Endothelial cell of umbilical vein (primary cell): ENCODE results near the gene ITM2B. TPM values are rescaled to one million over a fixed set of nuclear protein-coding genes. Genes with fewer than 3 reads are reported as not detected.

Source experiments
- BruUV-seq: library from RNA; stranded (reverse); fragments of 400-500 nt; replicated peaks from 2 replicates; lab custom pipeline; 2021; lab: Mats Ljungman, UMichigan
- CTCF ChIA-PET: fragments of 300-600, 350-600 bp; sonication (Branson Sonifier 250); formaldehyde crosslinking; loops from one replicate; lab custom pipeline; 2021; ENCODE audit warnings: antibody characterized with exemption, inconsistent platforms; lab: Charles Lee
- POLR2A ChIA-PET: fragments of 300-600, 350-600 bp; sonication (Branson Sonifier 250); formaldehyde crosslinking; loops from one replicate; lab custom pipeline; 2021; ENCODE audit warnings: antibody characterized with exemption, inconsistent platforms; lab: Charles Lee
- DNase-seq: peaks from one replicate; pipeline ENCODE4 v3.0.0-alpha.2; 2011; ENCODE audit warnings: low read depth, low spot score
- FAIRE-seq: peaks from 2 replicates; lab custom pipeline; 2011; peaks lifted over from hg19 to GRCh38; lab: Jason Lieb, UNC
- H2AFZ ChIP-seq: 2 replicates; pipeline ENCODE4 v1.6.0; 2012; ENCODE audit warnings: low read depth, low read length, control low read depth, inconsistent platforms
- H3K27ac ChIP-seq: 2 replicates; pipeline ENCODE4 v1.5.1; 2011; ENCODE audit warnings: low read depth, mild to moderate bottlenecking, control low read depth, low read length, moderate library complexity; ENCODE audit not compliant: insufficient read depth
- H3K27me3 ChIP-seq, 2 experiments: 2 replicates each; pipeline versions ENCODE4 v1.6.0 to v1.6.1; 2011; ENCODE audit warnings: low read length in 2 of 2, mixed read lengths in 1 of 2; ENCODE audit not compliant: control insufficient read depth in 2 of 2, insufficient read depth in 2 of 2
- H3K36me3 ChIP-seq, 2 experiments: 2 replicates in 1 of 2; 3 replicates in 1 of 2; pipeline ENCODE4 v1.5.1; 2011; ENCODE audit warnings: low read length in 2 of 2, mild to moderate bottlenecking in 1 of 2, moderate library complexity in 1 of 2; ENCODE audit not compliant: control insufficient read depth in 2 of 2, insufficient read depth in 2 of 2; ENCODE audit errors: extremely low read depth in 1 of 2
- H3K4me1 ChIP-seq: 3 replicates; pipeline ENCODE4 v1.5.1; 2011; ENCODE audit warnings: mild to moderate bottlenecking, low read length; ENCODE audit not compliant: control insufficient read depth, insufficient read depth; ENCODE audit errors: extremely low read depth
- H3K4me2 ChIP-seq: 2 replicates; pipeline ENCODE4 v1.6.1; 2011; ENCODE audit warnings: low read length, control low read depth, mixed read lengths; ENCODE audit not compliant: insufficient read depth
- H3K4me3 ChIP-seq, 3 experiments: fragments of 200-600 bp in 1 of 3; sonication (generic), shearing (Covaris generic) in 1 of 3; replicated peaks in 1 of 3; 2 replicates each; pipeline ENCODE4 v1.5.1; 2011 to 2016; ENCODE audit warnings: control low read depth in 3 of 3, low read length in 3 of 3, mild to moderate bottlenecking in 2 of 3, inconsistent platforms in 1 of 3, low read depth in 1 of 3, moderate library complexity in 1 of 3; ENCODE audit not compliant: insufficient read depth in 1 of 3
- H3K79me2 ChIP-seq: 2 replicates; pipeline ENCODE4 v1.6.0; 2012; ENCODE audit warnings: low read length, inconsistent platforms; ENCODE audit not compliant: control insufficient read depth, insufficient read depth
- H3K9ac ChIP-seq: replicated peaks from 2 replicates; pipeline ENCODE3; 2011; ENCODE audit warnings: low read length, control low read depth; ENCODE audit not compliant: insufficient read depth; ENCODE audit errors: extremely low read depth
- H3K9me1 ChIP-seq: replicated peaks from 3 replicates; pipeline ENCODE4 v1.6.0; 2011; ENCODE audit warnings: mild to moderate bottlenecking, low read length; ENCODE audit not compliant: control insufficient read depth, insufficient read depth; ENCODE audit errors: extremely low read depth
- H3K9me3 ChIP-seq: replicated peaks from 2 replicates; pipeline ENCODE4 v1.5.1; 2012; ENCODE audit warnings: low read length, inconsistent platforms; ENCODE audit not compliant: control insufficient read depth, insufficient read depth
- H4K20me1 ChIP-seq: replicated peaks from 2 replicates; pipeline ENCODE3; 2011; ENCODE audit warnings: mild to moderate bottlenecking, low read length; ENCODE audit not compliant: control insufficient read depth, insufficient read depth; ENCODE audit errors: extremely low read depth
- EZH2 ChIP-seq: IDR thresholded peaks from 2 replicates; pipeline ENCODE4 v1.6.1; 2012; ENCODE audit warnings: borderline replicate concordance, low read depth, mild to moderate bottlenecking, moderate library complexity, low read length, inconsistent platforms; ENCODE audit not compliant: severe bottlenecking
- FOS ChIP-seq: IDR thresholded peaks from 2 replicates; pipeline ENCODE4 v1.6.1; 2011; ENCODE audit warnings: mild to moderate bottlenecking, low read length, moderate library complexity, borderline replicate concordance; ENCODE audit not compliant: insufficient read depth
- GATA2 ChIP-seq: IDR thresholded peaks from 2 replicates; pipeline ENCODE4 v1.7.0; 2011; ENCODE audit warnings: low read depth, mild to moderate bottlenecking, moderate library complexity, mixed read lengths, low read length; ENCODE audit not compliant: insufficient read length, insufficient read depth
- JUN ChIP-seq: IDR thresholded peaks from 2 replicates; pipeline ENCODE4 v1.6.1; 2011; ENCODE audit warnings: borderline replicate concordance, low read depth; ENCODE audit not compliant: insufficient read length, insufficient read depth
- MYC ChIP-seq: IDR thresholded peaks from one replicate; pipeline ENCODE4 v1.6.1; 2011; ENCODE audit warnings: mild to moderate bottlenecking, low read depth, low read length
- POLR2A ChIP-seq: IDR thresholded peaks from 2 replicates; pipeline ENCODE4 v1.6.1; 2012; ENCODE audit warnings: low read depth, mild to moderate bottlenecking, control low read depth, low read length
- POLR2AphosphoS5 ChIP-seq: IDR thresholded peaks from 2 replicates; pipeline ENCODE4 v1.6.1; 2012; ENCODE audit warnings: low read depth, mild to moderate bottlenecking, control low read depth, low read length, moderate library complexity; ENCODE audit not compliant: insufficient read depth
- dilution Hi-C: fragments of 300-500 bp; cut with MboI; formaldehyde crosslinking; loops from one replicate; pipeline ENCODE4 v1.15.0; 2019; ENCODE audit warnings: low sequenced_read_pairs; ENCODE audit not compliant: extremely low pct_ligation_motif_present
- intact Hi-C: fragments of 100-400 bp; cut with micrococcal nuclease; formaldehyde crosslinking; loops from one replicate; pipeline ENCODE4 v1.10.0; 2022
- polyA plus RNA-seq, 4 experiments: library from polyadenylated mRNA; depleted of rRNA in 3 of 4; stranded (reverse) in 3 of 4; unstranded in 1 of 4; fragments of >200 nt; gene quantifications; 2 replicates each; pipeline versions ENCODE4 v1.2.1 to v1.2.3, GENCODE V29; 2011 to 2012; ENCODE audit warnings: missing spikeins in 1 of 4
- total RNA-seq: library from RNA; stranded (reverse); gene quantifications from 2 replicates; pipeline ENCODE4 v1.2.3, GENCODE V29; 2021
- TF ChIP-seq, protein P1 (sequence below): IDR thresholded peaks from 2 replicates; pipeline ENCODE4 v1.6.1; 2011; ENCODE audit not compliant: insufficient read depth, insufficient read length
- TF ChIP-seq, protein P2 (sequence below), 2 donors: IDR thresholded peaks; 1 replicate in 1 of 2; 2 replicates in 1 of 2; pipeline ENCODE4 v1.5.1; 2011; ENCODE audit warnings: low read length in 2 of 2, mild to moderate bottlenecking in 2 of 2, moderate library complexity in 2 of 2, control low read depth in 1 of 2, inconsistent platforms in 1 of 2, low read depth in 1 of 2; ENCODE audit not compliant: insufficient read depth in 1 of 2; ENCODE audit errors: extremely low read depth in 1 of 2

ITM2B gene
- total and polyA plus RNA-seq, 2 donors (not counting 3 experiments of a cell fraction or from before 2014, with no cell fraction given) = 150 to 271 TPM

DNA sequence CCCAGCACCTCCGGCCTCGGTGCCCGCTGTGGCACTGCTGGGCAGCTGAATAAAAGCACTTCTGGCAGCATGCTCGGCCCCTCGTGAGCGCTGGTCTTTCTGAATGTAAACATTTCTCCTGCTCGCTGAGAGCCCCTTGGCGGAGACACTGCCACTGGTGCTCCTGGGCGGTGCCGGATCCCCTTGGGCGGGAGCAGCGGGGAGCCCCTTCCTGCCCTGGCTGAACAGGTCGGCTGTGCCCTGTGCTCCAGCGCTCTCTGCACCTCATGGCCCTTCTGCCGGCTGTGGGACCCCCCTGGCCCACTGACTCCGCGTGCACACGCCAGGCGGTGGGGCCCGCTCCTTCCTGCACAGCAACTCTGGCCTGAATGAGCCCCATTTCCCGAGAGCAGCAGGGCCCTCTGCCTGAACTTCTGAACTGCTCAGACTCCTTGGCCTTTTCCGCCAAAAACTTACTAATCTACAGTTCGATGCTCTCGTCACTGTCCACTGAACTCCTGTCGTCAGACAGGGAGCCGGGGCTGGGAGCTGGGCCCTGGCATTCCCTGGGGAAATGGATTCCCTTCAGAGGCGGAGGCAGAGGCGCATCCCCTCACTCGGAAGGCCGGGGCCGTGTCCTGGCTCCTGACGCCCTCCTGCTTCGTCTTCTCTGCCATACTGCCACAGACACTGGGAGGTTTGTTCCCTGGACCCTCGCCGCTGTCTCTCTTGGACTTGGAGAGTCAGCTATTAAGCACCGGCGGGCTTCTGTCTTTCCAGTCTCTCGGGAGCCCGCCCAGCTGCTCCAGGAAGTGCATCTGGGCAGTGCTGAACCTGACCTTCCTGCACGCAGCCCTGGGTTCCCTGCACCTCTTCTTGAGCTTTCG lies 84.7 kb downstream of the ITM2B start:
- no TSS peak for BruUV-seq
- Histone ChIP-seq H4K20me1 (no peaks in the 10 kb centered on the region), H3K9me1 (no peaks in the 10 kb centered on the region), H3K79me2 (peaks cover 12% of the 10 kb centered on the region), H3K27me3 (no peaks in the 10 kb centered on the region), H3K27ac (no peak overlapping the region), H3K9me3 (no peaks in the 10 kb centered on the region), H3K4me2 (peak overlapping the region; percentile 44), H2AFZ (peak overlapping the region; percentile 35), H3K4me1 (no peaks in the 10 kb centered on the region), H3K9ac (no peak overlapping the region), H3K4me3 (no peak overlapping the region), H3K36me3 (peaks cover 0 to 7% of the 10 kb centered on the region in 2 experiments)
- no peak for FAIRE-seq
- TF ChIP-seq JUN = no peak
- ChIA-PET CTCF (interaction anchor here (1.7 kb wide), 1 partner anchor 16 kb away, joined by 4 read pairs; no protein-coding TSS in a partner anchor), POLR2A (no interaction called here)
- intact Hi-C loops = no loop called here
- dilution Hi-C loops = no loop called here
- no peak for DNase-seq

DNA sequence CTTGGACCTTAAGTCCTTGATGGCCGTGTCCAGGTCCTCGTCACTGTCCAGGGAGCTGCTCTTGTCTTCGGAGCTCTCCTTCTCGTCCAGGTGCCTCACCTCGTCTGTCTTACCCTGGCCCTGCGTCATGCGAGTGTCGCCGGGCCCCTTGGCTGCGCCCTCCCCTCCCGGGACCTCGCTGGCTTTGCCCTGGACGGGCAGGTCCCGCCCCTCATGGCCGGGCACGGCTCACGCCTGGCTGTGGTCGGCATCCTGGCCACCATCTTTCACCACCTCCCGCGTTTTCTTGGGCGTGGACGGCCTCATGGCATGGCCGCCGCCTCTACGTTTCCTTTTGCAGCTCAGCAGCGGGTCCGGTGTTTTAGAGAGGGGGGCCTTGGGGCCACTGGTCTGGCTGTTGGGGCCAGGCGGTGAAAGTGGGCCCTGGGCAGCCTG lies 85.4 kb downstream of the ITM2B start:
- H3K4me3 ChIP-seq = peak overlapping the region in 1 of 3 experiments; percentile 16
- no peaks in the 10 kb centered on the region for H4K20me1 ChIP-seq
- DNase-seq = no peak
- dilution Hi-C loops (no loop called here), intact Hi-C loops (no loop called here)
- no peaks in the 10 kb centered on the region for H3K27me3 ChIP-seq
- peak overlapping the region; percentile 44 for H3K4me2 ChIP-seq
- no TSS peak for BruUV-seq
- CTCF ChIA-PET = interaction anchor here (1.7 kb wide), 1 partner anchor 16 kb away, joined by 4 read pairs; no protein-coding TSS in a partner anchor
- TF ChIP-seq GATA2 (no peak), MYC (no peak), EZH2 (no peak), POLR2AphosphoS5 (no peak), FOS (no peak), POLR2A (no peak), JUN (no peak)
- TF ChIP-seq, protein P1, sequence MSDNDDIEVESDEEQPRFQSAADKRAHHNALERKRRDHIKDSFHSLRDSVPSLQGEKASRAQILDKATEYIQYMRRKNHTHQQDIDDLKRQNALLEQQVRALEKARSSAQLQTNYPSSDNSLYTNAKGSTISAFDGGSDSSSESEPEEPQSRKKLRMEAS = no peak
- TF ChIP-seq, protein P2, sequence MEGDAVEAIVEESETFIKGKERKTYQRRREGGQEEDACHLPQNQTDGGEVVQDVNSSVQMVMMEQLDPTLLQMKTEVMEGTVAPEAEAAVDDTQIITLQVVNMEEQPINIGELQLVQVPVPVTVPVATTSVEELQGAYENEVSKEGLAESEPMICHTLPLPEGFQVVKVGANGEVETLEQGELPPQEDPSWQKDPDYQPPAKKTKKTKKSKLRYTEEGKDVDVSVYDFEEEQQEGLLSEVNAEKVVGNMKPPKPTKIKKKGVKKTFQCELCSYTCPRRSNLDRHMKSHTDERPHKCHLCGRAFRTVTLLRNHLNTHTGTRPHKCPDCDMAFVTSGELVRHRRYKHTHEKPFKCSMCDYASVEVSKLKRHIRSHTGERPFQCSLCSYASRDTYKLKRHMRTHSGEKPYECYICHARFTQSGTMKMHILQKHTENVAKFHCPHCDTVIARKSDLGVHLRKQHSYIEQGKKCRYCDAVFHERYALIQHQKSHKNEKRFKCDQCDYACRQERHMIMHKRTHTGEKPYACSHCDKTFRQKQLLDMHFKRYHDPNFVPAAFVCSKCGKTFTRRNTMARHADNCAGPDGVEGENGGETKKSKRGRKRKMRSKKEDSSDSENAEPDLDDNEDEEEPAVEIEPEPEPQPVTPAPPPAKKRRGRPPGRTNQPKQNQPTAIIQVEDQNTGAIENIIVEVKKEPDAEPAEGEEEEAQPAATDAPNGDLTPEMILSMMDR (IDR thresholded peaks at IDR 0.05; ENCODE audit: extremely low read depth in 1 of 2, insufficient read depth in 1 of 2, low read depth in 1 of 2, low read length in 2 of 2) = no peak
- no peaks in the 10 kb centered on the region for H3K9me3 ChIP-seq
- peaks cover 9% of the 10 kb centered on the region for H3K79me2 ChIP-seq
- H3K36me3 ChIP-seq = peaks cover 0 to 7% of the 10 kb centered on the region in 2 experiments
- POLR2A ChIA-PET = no interaction called here
- no peak for FAIRE-seq
- peak overlapping the region; percentile 35 for H2AFZ ChIP-seq
- no peak overlapping the region for H3K27ac ChIP-seq
- H3K4me1 ChIP-seq = no peaks in the 10 kb centered on the region
- H3K9ac ChIP-seq = no peak overlapping the region
- H3K9me1 ChIP-seq = no peaks in the 10 kb centered on the region
